Gastroesophageal sphincter (tissue), 4 donors: Measurements from ENCODE around the gene EPHA6. TPM values are rescaled to one million over a fixed set of nuclear protein-coding genes. Genes with fewer than 3 reads are reported as not detected.

Experiments
- ATAC-seq: fragments of 150-250 bp; one replicate; pipeline ENCODE4 v1.9.1; 2016; ENCODE audit warnings: mild to moderate bottlenecking, moderate library complexity
- H3K27ac ChIP-seq, 4 donors: fragments of 200-600 bp; sonication (generic) in 3 of 4; 1 replicate in 3 of 4; 2 replicates in 1 of 4; pipeline ENCODE4 v1.5.1; 2016 to 2019
- H3K27me3 ChIP-seq: fragments of 200-600 bp; sonication (generic); one replicate; pipeline ENCODE4 v1.5.1; 2019
- H3K36me3 ChIP-seq, 2 donors: fragments of 200-600 bp; sonication (generic); one replicate each; pipeline ENCODE4 v1.5.1; 2019; ENCODE audit warnings: control low read depth in 1 of 2
- H3K4me1 ChIP-seq, 3 donors: fragments of 200-600 bp; sonication (generic); 1 replicate in 2 of 3; 2 replicates in 1 of 3; pipeline ENCODE4 v1.5.1; 2016 to 2019; ENCODE audit warnings: control low read depth in 2 of 3
- H3K4me3 ChIP-seq, 2 donors: fragments of 200-600 bp; sonication (generic); one replicate each; pipeline ENCODE4 v1.5.1; 2019; ENCODE audit warnings: mild to moderate bottlenecking in 1 of 2, moderate library complexity in 1 of 2
- H3K9me3 ChIP-seq, 3 donors: fragments of 200-600 bp; sonication (generic); one replicate each; pipeline ENCODE4 v1.5.1; 2017 to 2019; ENCODE audit warnings: control low read depth in 2 of 3
- EP300 ChIP-seq: sonication (generic); formaldehyde crosslinking; IDR thresholded peaks from one replicate; pipeline ENCODE4 v1.6.1; 2017; ENCODE audit warnings: antibody characterized with exemption, mild to moderate bottlenecking
- POLR2A ChIP-seq, 2 donors: fragments of 450-650 bp; IDR thresholded peaks; one replicate each; pipeline ENCODE4 v1.6.1; 2017; ENCODE audit warnings: antibody characterized with exemption in 2 of 2, mild to moderate bottlenecking in 2 of 2, moderate library complexity in 1 of 2
- POLR2AphosphoS5 ChIP-seq: sonication (generic); formaldehyde crosslinking; IDR thresholded peaks from one replicate; pipeline ENCODE4 v1.6.1; 2017; ENCODE audit warnings: antibody characterized with exemption
- WGBS, 2 donors: methylation state at CpG; one replicate each; pipeline ENCODE4 v1.1.5; 2018; ENCODE audit warnings: low coverage in 1 of 2; 5-methylcytosine and 5-hydroxymethylcytosine counted together
- total RNA-seq, 4 donors: library from RNA; depleted of rRNA; stranded (reverse); fragments of >200 nt; gene quantifications; one replicate each; pipeline ENCODE4 v1.1.0, GENCODE V29; 2016
- TF ChIP-seq, protein P1 (sequence below), 4 experiments: fragments of 200-600 bp in 2 of 4; fragments of 450-650 bp in 2 of 4; sonication (generic) in 1 of 4; IDR thresholded peaks; one replicate each; pipeline ENCODE4 v1.5.1; 2017 to 2019; ENCODE audit warnings: antibody characterized with exemption in 4 of 4, mild to moderate bottlenecking in 2 of 4, moderate library complexity in 2 of 4

EPHA6 gene
- total RNA-seq, 4 donors from 2014 or later: 1.6 to 4.2 (median 2.9) TPM

DNA sequence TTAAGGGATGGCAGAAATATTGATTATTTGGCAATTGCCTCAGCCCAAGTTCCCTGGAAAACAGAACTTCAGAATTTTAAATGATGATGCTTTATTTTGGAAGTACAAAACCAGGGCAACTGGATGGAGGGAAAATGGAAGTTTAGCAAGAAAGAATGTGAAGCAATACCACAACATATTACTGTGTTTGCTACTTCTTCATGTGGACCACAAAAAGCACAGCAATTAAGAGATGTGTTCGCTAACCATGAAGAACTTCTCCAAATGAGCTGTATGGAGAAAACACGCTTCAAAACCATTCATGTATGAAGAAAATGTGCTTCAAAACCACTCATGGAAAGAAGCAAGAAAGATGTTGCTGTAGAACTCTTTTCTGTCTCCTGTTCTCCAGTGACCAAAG, 885.5 kb downstream of the EPHA6 start:
- Histone ChIP-seq H3K27ac (no peak overlapping the region), H3K9me3 (no peaks in the 10 kb centered on the region), H3K36me3 (no peaks in the 10 kb centered on the region), H3K27me3 (no peaks in the 10 kb centered on the region), H3K4me1 (no peaks in the 10 kb centered on the region), H3K4me3 (no peak overlapping the region)
- WGBS, 2 donors: 86 to 91% methylated on average over 1 to 2 of the region's 2 CpGs
- TF ChIP-seq POLR2AphosphoS5: no peak
- TF ChIP-seq POLR2A (IDR thresholded peaks at IDR 0.05): no peak
- no peak for TF ChIP-seq EP300
- no peak for ATAC-seq

DNA sequence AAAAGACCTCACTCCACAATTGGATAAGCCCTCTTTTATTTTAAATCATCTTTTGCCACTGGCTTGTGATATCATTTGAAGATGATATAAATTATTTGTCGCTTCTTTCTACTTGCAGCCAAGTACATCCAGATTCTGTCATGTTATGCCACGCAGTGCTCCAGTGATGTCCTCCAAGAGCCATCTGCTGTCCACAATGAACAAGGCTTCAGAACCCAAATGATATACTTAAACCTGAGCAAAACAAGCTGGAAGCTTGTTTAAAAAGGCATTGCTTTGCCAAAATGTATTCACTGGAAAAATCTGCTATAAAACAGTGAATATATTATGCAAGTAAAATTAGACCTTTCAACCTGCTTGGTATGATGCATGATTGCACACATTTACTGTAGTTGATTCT, 891.4 kb downstream of the EPHA6 start:
- no peaks in the 10 kb centered on the region for H3K36me3 ChIP-seq
- no peaks in the 10 kb centered on the region for H3K9me3 ChIP-seq
- H3K4me1 ChIP-seq: no peaks in the 10 kb centered on the region
- H3K27ac ChIP-seq: no peak overlapping the region
- H3K27me3 ChIP-seq: no peaks in the 10 kb centered on the region
- no peak for ATAC-seq
- TF ChIP-seq POLR2AphosphoS5: no peak
- H3K4me3 ChIP-seq: no peak overlapping the region
- WGBS, 2 donors: 45 to 63% methylated on average over 1 to 2 of the region's 2 CpGs

DNA sequence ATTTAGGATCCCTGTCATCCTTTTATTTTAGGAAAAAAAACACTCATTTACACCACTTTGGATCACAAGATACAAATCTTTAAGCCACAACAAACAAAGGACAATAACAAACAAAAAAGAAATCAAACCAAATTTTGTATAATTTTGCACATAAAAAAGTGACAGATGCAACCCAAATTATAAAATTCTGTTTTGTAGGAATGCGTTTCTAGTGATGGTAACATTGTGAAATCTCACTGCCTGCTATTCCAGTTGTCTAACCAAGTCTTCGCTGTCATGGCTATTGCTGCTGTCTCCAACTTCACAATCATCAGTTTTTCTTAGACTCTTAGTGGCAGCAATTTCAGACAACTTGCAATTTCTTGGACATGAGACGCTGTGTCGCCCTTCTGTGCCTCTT, 891.8 kb downstream of the EPHA6 start:
- TF ChIP-seq EP300 (no peak), POLR2AphosphoS5 (no peak), POLR2A (IDR thresholded peaks at IDR 0.05) (no peak)
- TF ChIP-seq, protein P1, sequence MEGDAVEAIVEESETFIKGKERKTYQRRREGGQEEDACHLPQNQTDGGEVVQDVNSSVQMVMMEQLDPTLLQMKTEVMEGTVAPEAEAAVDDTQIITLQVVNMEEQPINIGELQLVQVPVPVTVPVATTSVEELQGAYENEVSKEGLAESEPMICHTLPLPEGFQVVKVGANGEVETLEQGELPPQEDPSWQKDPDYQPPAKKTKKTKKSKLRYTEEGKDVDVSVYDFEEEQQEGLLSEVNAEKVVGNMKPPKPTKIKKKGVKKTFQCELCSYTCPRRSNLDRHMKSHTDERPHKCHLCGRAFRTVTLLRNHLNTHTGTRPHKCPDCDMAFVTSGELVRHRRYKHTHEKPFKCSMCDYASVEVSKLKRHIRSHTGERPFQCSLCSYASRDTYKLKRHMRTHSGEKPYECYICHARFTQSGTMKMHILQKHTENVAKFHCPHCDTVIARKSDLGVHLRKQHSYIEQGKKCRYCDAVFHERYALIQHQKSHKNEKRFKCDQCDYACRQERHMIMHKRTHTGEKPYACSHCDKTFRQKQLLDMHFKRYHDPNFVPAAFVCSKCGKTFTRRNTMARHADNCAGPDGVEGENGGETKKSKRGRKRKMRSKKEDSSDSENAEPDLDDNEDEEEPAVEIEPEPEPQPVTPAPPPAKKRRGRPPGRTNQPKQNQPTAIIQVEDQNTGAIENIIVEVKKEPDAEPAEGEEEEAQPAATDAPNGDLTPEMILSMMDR (IDR thresholded peaks at IDR 0.05): no peak
- H3K4me1 ChIP-seq: no peaks in the 10 kb centered on the region
- no peaks in the 10 kb centered on the region for H3K36me3 ChIP-seq
- no peak overlapping the region for H3K4me3 ChIP-seq
- no peak overlapping the region for H3K27ac ChIP-seq
- no peaks in the 10 kb centered on the region for H3K9me3 ChIP-seq
- WGBS, 2 donors: 74 to 96% methylated on average over 4 of the region's 4 CpGs
- no peak for ATAC-seq
- H3K27me3 ChIP-seq: no peaks in the 10 kb centered on the region

DNA sequence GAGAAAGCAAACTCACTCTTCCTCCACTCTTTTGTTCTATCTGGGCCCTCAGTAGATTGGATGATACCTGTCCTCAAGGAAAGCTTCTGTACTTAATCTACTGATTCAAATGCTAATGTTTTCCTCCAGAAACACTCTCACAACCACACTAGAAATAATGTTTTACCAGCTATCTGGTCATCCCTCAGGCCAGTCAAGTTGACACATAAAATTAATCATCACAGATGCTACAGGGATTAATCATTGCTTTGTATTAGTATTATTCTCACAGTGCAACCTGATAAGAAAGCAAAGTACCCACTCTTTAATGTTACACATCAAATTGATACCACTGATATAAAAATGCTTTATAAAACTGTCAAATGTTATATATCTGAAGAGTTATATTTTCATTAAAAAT, 897.3 kb downstream of the EPHA6 start:
- H3K4me1 ChIP-seq: no peaks in the 10 kb centered on the region
- TF ChIP-seq POLR2A (IDR thresholded peaks at IDR 0.05): no peak
- TF ChIP-seq POLR2AphosphoS5: no peak
- TF ChIP-seq, protein P1 (IDR thresholded peaks at IDR 0.05): no peak
- no peak for TF ChIP-seq EP300
- H3K27me3 ChIP-seq: no peaks in the 10 kb centered on the region
- no peak overlapping the region for H3K4me3 ChIP-seq
- H3K9me3 ChIP-seq: no peaks in the 10 kb centered on the region
- no peaks in the 10 kb centered on the region for H3K36me3 ChIP-seq
- H3K27ac ChIP-seq: no peak overlapping the region
- no peak for ATAC-seq

DNA sequence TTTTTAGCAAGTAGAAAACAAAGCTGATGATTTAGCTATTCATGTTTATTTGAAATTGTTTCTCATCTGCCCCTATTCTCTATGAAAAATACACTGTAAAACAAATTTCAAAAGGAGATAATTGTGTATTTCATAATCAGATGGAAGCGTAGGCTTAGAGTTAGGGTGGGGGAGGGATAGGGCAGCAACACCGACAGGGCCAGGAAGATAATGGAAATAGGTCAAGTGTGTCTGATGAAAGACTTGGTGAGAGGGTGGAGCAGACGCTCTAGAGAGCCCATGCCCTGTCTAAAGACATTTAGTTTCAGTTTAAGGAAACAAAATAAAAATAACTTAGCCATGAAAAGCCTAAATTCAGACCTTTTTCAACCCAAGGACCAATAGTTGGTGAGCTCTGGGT, 898.5 kb downstream of the EPHA6 start:
- ATAC-seq: no peak
- H3K4me3 ChIP-seq: no peak overlapping the region
- H3K36me3 ChIP-seq: no peaks in the 10 kb centered on the region
- H3K27ac ChIP-seq: no peak overlapping the region
- no peaks in the 10 kb centered on the region for H3K27me3 ChIP-seq
- TF ChIP-seq POLR2A (IDR thresholded peaks at IDR 0.05): no peak
- TF ChIP-seq, protein P1 (IDR thresholded peaks at IDR 0.05): no peak
- TF ChIP-seq POLR2AphosphoS5: no peak
- TF ChIP-seq EP300: no peak
- 55 to 83% methylated on average over 2 to 3 of the region's 3 CpGs for WGBS, 2 donors
- H3K9me3 ChIP-seq: no peaks in the 10 kb centered on the region
- no peaks in the 10 kb centered on the region for H3K4me1 ChIP-seq

DNA sequence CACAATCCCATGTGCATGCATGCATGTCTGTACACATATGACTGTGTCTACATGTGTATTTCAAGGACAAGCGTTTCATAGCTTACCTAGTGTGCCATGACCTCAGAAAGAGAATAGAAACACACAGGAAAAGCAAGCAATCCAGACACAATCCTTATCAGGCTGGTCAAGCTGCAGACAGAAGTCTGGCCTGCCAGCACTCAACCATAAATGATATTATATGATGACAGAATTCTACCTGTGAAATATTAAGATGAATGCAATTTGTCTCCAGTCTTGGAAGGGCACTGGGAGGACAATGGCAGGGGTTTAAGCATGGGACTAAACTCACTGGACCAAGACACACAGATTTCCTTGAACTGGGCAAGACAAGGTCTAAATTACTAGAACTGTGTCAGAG, 899.2 kb downstream of the EPHA6 start:
- no peak for ATAC-seq
- WGBS, 2 donors: 100% methylated on average over 1 of the region's 1 CpG; no CpG with 5 or more reads in 1 of the 2 donors
- no peak overlapping the region for H3K27ac ChIP-seq
- H3K9me3 ChIP-seq: no peaks in the 10 kb centered on the region
- no peaks in the 10 kb centered on the region for H3K36me3 ChIP-seq
- no peaks in the 10 kb centered on the region for H3K27me3 ChIP-seq
- TF ChIP-seq, protein P1 (IDR thresholded peaks at IDR 0.05): no peak
- TF ChIP-seq EP300 (no peak), POLR2A (IDR thresholded peaks at IDR 0.05) (no peak), POLR2AphosphoS5 (no peak)
- H3K4me1 ChIP-seq: no peaks in the 10 kb centered on the region
- no peak overlapping the region for H3K4me3 ChIP-seq
